ENCODE results near the gene IL37.

Gene IL37

GRCh38 chr2:112944971-112945370 lies 34.0 kb downstream of the IL37 start:
- DNase-seq = no peak
- Mint-ChIP-seq H3K4me3 (no peak overlapping the region), H3K27ac (no peak overlapping the region), H3K9me3 (peaks cover 0 to 1% of the 10 kb centered on the region in 2 donors), H3K36me3 (no peaks in the 10 kb centered on the region), H3K4me1 (no peaks in the 10 kb centered on the region), H3K27me3 (peaks cover 5 to 10% of the 10 kb centered on the region in 2 donors)
- ATAC-seq (replicated peaks) = no peak

- no peak for DNase-seq
- peaks cover 9 to 10% of the 10 kb centered on the region in 2 donors for H3K27me3 Mint-ChIP-seq
- H3K36me3 Mint-ChIP-seq = no peaks in the 10 kb centered on the region
- H3K4me1 Mint-ChIP-seq = no peaks in the 10 kb centered on the region
- no peak for ATAC-seq (replicated peaks)
- no peak overlapping the region for H3K4me3 Mint-ChIP-seq
- no peak overlapping the region for H3K27ac Mint-ChIP-seq
- H3K9me3 Mint-ChIP-seq = peaks cover 0 to 1% of the 10 kb centered on the region in 2 donors
Observed at GRCh38 chr2:112946086-112946485, 35.1 kb downstream of the IL37 start.

DNA sequence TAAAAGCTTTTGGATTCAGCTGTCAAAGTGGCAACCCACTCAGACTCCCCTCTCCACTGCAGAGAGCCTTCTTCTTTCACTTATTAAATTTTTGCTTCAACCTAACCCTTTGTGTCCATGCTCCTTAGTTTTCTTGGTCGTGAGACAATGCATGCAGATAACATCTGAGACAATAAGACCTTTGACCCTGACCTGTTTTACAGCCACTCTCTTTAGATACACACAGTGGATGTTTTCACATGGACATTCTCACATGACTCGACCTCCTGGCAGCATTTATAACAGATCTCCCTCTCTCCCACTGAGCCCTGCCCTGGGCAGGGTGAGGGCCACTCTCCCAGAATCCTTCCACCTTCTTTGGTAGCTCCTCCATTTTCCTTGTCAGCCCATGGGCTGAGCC lies 36.4 kb downstream of the IL37 start:
- no peaks in the 10 kb centered on the region for H3K4me1 Mint-ChIP-seq

DNA sequence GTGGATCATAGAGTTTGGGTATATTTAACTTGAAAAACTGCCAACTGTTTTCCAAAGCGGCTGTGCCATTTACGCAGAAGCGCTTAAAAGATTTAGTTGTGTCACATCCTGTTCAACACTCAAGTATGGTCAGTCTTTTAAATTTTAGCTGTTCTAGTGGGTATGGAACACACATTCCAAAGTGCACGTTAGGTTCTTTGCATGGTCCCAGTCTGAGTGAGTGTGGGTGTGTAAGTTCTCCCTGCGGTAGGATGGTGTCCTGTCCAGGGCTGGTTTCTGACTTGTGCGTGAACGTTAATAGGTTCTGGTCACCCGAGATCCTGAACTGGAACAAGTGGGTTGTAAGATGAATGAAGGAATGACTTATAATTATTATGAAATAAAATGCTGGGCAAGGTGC lies 38.5 kb downstream of the IL37 start:
- Mint-ChIP-seq H3K36me3 (no peaks in the 10 kb centered on the region), H3K27me3 (peaks cover 9 to 10% of the 10 kb centered on the region in 2 donors), H3K27ac (no peak overlapping the region), H3K4me1 (no peaks in the 10 kb centered on the region), H3K9me3 (peaks cover 0 to 1% of the 10 kb centered on the region in 2 donors), H3K4me3 (no peak overlapping the region)
- no peak for DNase-seq
- ATAC-seq (replicated peaks) = no peak

More for the DNA sequence above, 36.4 kb downstream of the IL37 start:
- DNase-seq (no peak), ATAC-seq (replicated peaks) (no peak)
- Mint-ChIP-seq H3K27me3 (peaks cover 9 to 15% of the 10 kb centered on the region in 2 donors), H3K9me3 (peaks cover 0 to 1% of the 10 kb centered on the region in 2 donors), H3K27ac (no peak overlapping the region), H3K4me3 (no peak overlapping the region), H3K36me3 (no peaks in the 10 kb centered on the region)

GRCh38 chr2:112954364-112954763 lies 43.4 kb downstream of the IL37 start:
- ATAC-seq (replicated peaks) = no peak
- no peaks in the 10 kb centered on the region for H3K9me3 Mint-ChIP-seq
- H3K36me3 Mint-ChIP-seq = no peaks in the 10 kb centered on the region
- H3K4me3 Mint-ChIP-seq = no peak overlapping the region
- H3K4me1 Mint-ChIP-seq = no peaks in the 10 kb centered on the region
- no peak for DNase-seq
- H3K27me3 Mint-ChIP-seq = peaks cover 8 to 10% of the 10 kb centered on the region in 2 donors
- H3K27ac Mint-ChIP-seq = no peak overlapping the region

DNA sequence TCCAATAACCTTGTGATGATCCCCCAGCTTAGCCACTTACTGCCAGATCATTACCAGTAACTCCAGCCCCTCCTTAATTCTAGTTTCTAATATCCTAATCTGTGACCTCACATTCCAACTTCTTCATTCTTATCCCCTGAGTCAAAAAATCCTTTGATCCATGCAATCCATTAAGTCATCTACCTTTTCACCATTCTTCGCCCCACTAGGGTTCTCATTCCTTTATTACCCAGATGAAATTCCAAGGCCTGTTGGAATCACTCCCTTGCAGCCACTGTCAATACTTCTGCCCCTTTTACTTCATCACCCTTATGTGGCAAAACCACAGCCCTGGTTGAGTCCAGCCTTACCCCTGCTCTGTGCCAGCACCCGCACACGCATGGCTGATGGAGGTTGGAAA lies 46.5 kb downstream of the IL37 start:
- Mint-ChIP-seq H3K4me3 (no peak overlapping the region), H3K27me3 (no peaks in the 10 kb centered on the region), H3K27ac (no peak overlapping the region), H3K9me3 (no peaks in the 10 kb centered on the region), H3K4me1 (no peaks in the 10 kb centered on the region), H3K36me3 (no peaks in the 10 kb centered on the region)
- DNase-seq (no peak), ATAC-seq (replicated peaks) (no peak)

DNA sequence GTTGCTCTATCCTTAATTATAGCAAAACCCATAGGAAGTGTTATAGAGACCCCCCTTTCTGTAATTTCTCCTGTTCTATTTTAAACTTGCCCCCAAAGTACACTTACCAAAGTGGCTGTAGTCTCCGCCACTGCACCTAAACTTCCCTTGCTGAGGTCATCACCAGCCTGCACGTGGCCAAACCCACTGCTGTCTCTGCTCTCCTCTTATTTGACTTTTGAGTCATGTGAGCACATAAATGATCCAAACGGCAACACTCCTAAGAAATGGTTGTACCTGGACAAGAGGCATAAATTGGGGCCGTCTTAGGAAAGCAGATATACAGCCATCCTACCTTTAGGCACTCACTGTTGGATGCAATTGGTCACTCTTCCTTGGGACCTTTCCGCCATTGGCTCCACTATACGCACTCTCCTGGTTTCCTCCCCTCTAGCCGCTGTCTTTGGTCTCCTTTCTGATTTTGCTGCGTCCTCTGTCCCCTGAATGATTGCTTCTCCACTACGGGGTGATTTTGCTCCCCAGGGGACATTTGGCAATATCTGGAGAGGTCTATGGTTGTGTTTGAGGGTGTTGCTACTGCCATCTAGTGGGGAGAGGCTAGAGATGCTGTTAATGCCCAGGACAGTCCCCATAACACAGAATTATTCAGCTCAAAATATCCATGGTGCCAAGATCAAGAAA lies 47.6 kb downstream of the IL37 start:
- Mint-ChIP-seq H3K4me1 (no peaks in the 10 kb centered on the region), H3K27me3 (no peaks in the 10 kb centered on the region), H3K36me3 (no peaks in the 10 kb centered on the region), H3K4me3 (no peak overlapping the region), H3K9me3 (no peaks in the 10 kb centered on the region), H3K27ac (no peak overlapping the region)
- ATAC-seq (replicated peaks) (peak; percentile 92 to 97), DNase-seq (peak; percentile 20)

DNA sequence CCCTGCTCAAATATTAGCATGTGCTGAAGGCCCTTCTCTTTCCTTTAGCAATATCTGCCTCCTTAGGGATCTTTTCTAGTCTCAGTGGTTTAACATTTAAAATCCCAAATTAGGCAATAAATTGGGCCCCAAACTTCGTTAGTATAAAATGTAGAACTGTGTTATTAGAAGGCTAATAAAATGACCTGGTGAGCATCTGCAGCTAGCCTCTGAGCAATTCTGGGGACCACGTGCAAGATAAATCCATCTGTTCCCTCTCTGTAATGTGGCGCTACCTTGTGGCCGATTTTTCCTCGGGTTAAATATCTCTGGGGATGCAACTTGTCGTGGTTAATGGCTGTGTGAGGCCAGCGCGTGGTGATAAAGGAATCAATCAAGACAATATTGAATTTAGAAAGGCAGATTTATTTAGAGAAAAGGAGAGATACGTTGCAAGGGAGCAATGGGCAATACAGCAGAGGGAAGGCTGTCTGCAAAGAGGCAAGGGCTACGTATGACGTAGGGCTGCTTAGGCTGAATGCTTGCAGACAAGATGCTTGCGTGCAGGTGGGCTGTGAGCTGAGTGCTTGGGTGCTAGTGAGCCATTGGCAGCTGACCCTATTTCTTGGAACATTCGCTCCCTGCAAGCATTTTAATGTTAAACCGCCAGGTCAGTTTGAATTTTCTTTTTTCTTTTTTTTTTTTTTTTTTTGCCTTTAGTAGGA lies 48.3 kb downstream of the IL37 start:
- no peaks in the 10 kb centered on the region for H3K4me1 Mint-ChIP-seq
- H3K4me3 Mint-ChIP-seq = no peak overlapping the region
- no peaks in the 10 kb centered on the region for H3K9me3 Mint-ChIP-seq
- no peak for ATAC-seq (replicated peaks)
- no peaks in the 10 kb centered on the region for H3K27me3 Mint-ChIP-seq
- H3K27ac Mint-ChIP-seq = no peak overlapping the region
- no peak for DNase-seq
- no peaks in the 10 kb centered on the region for H3K36me3 Mint-ChIP-seq

- no peaks in the 10 kb centered on the region for H3K27me3 Mint-ChIP-seq
- H3K36me3 Mint-ChIP-seq = no peaks in the 10 kb centered on the region
- H3K27ac Mint-ChIP-seq = no peak overlapping the region
- H3K9me3 Mint-ChIP-seq = no peaks in the 10 kb centered on the region
- H3K4me3 Mint-ChIP-seq = no peak overlapping the region
- DNase-seq = no peak
- H3K4me1 Mint-ChIP-seq = no peaks in the 10 kb centered on the region
- no peak for ATAC-seq (replicated peaks)
Observed at GRCh38 chr2:112960230-112960825, 49.4 kb downstream of the IL37 start.

GRCh38 chr2:112962308-112963175 lies 51.6 kb downstream of the IL37 start:
- Mint-ChIP-seq H3K27ac (no peak overlapping the region), H3K4me1 (no peaks in the 10 kb centered on the region), H3K36me3 (no peaks in the 10 kb centered on the region), H3K4me3 (no peak overlapping the region), H3K27me3 (no peaks in the 10 kb centered on the region), H3K9me3 (no peaks in the 10 kb centered on the region)
- DNase-seq (no peak), ATAC-seq (replicated peaks) (no peak)

DNA sequence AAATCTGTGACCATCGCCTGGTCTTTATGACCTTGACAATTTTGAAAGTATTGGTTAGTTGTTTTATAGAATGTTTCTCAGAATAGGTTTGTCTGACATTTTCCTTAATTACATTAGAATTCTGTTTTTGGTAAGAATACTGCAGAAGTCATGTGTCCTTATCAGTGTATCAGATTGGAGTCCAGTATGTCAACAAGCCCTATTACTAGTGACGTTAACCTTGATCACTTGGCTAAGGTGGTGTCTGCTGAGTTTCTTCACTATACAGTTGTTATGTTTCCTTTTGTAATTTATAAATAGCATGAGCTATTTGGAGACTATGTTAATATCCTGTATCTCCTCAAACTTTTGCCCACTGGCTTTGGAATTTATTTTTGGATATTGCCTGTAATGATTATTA lies 56.1 kb downstream of the IL37 start:
- DNase-seq = no peak
- H3K9me3 Mint-ChIP-seq = peaks cover 0 to 1% of the 10 kb centered on the region in 2 donors
- H3K4me3 Mint-ChIP-seq = no peak overlapping the region
- peaks cover 7 to 10% of the 10 kb centered on the region in 2 donors for H3K27me3 Mint-ChIP-seq
- ATAC-seq (replicated peaks) = no peak
- H3K27ac Mint-ChIP-seq = no peak overlapping the region
- no peaks in the 10 kb centered on the region for H3K36me3 Mint-ChIP-seq
- peaks cover 4 to 5% of the 10 kb centered on the region in 2 donors for H3K4me1 Mint-ChIP-seq

Measured in stimulated activated naive B cell treated with anti-CD40 and anti-IgM and Interleukin-4, amounts not matched to agents 10 μg/mL and 1 μg/mL and 100 μg/mL, for 72 hours (primary cell).